Hepatocyte (in vitro differentiated cells): ENCODE measurements around the gene SLC25A17. TPM values are rescaled to one million over a fixed set of nuclear protein-coding genes. Genes with fewer than 3 reads are reported as not detected.

ENCODE experiments used
- DNase-seq: peaks from one replicate; pipeline ENCODE4 v3.0.0-alpha.2; 2016; ENCODE audit warnings: low spot score
- H2AFZ ChIP-seq: fragments of 200-600 bp; sonication (generic); 2 replicates; pipeline ENCODE4 v1.6.0; 2016; ENCODE audit warnings: antibody characterized with exemption, mild to moderate bottlenecking
- H3K27ac ChIP-seq: fragments of 200-600 bp; sonication (generic); 2 replicates; pipeline ENCODE4 v1.5.1; 2016; ENCODE audit warnings: mild to moderate bottlenecking
- H3K27me3 ChIP-seq: fragments of 200-600 bp; sonication (generic); 2 replicates; pipeline ENCODE4 v1.6.1; 2016
- H3K36me3 ChIP-seq: fragments of 200-600 bp; sonication (generic); replicated peaks from 2 replicates; pipeline ENCODE4 v1.5.1; 2016; ENCODE audit warnings: low read depth; ENCODE audit not compliant: insufficient read depth
- H3K4me1 ChIP-seq: fragments of 200-600 bp; sonication (generic); 2 replicates; pipeline ENCODE4 v1.5.1; 2016; ENCODE audit warnings: mild to moderate bottlenecking, moderate library complexity; ENCODE audit not compliant: insufficient read depth
- H3K4me2 ChIP-seq: fragments of 200-600 bp; sonication (generic); 2 replicates; pipeline ENCODE4 v1.6.0; 2016
- H3K4me3 ChIP-seq: fragments of 200-600 bp; sonication (generic); 2 replicates; pipeline ENCODE4 v1.5.1; 2016; ENCODE audit warnings: mild to moderate bottlenecking
- H3K79me2 ChIP-seq: fragments of 200-600 bp; sonication (generic); 2 replicates; pipeline ENCODE4 v1.6.0; 2017; ENCODE audit warnings: mild to moderate bottlenecking
- H3K9me2 ChIP-seq: fragments of 200-600 bp; sonication (generic); replicated peaks from 2 replicates; pipeline ENCODE4 v1.6.0; 2017; ENCODE audit warnings: mild to moderate bottlenecking; ENCODE audit not compliant: insufficient read depth
- H3K9me3 ChIP-seq: fragments of 200-600 bp; sonication (generic); 2 replicates; pipeline ENCODE4 v1.5.1; 2016; ENCODE audit warnings: low read depth, mild to moderate bottlenecking
- H4K20me1 ChIP-seq: fragments of 200-600 bp; sonication (generic); 2 replicates; pipeline ENCODE4 v1.6.0; 2016; ENCODE audit warnings: mild to moderate bottlenecking; ENCODE audit not compliant: insufficient read depth, poor library complexity, severe bottlenecking
- EZH2 ChIP-seq: fragments of 200-600 bp; sonication (generic); IDR thresholded peaks from 2 replicates; pipeline ENCODE4 v1.6.1; 2016; ENCODE audit warnings: antibody characterized with exemption, mild to moderate bottlenecking, borderline replicate concordance
- EZH2phosphoT487 ChIP-seq: fragments of 200-600 bp; sonication (generic); IDR thresholded peaks from one replicate; pipeline ENCODE4 v1.6.1; 2018; ENCODE audit warnings: antibody characterized with exemption, mild to moderate bottlenecking, low read depth, moderate library complexity; ENCODE audit not compliant: unreplicated experiment, severe bottlenecking
- WGBS: methylation state at CpG from one replicate; pipeline ENCODE4 v1.1.6; 2016; ENCODE audit warnings: low lambda C conversion rate; ENCODE audit errors: missing lambda C conversion rate; 5-methylcytosine and 5-hydroxymethylcytosine counted together
- polyA plus RNA-seq: library from polyadenylated mRNA; unstranded; fragments of >200 nt; fragmentation: Nextera tagmentation; extraction: Ambion mirVana; gene quantifications from 2 replicates; pipeline ENCODE4 v1.2.1, GENCODE V29; 2016
- total RNA-seq: library from RNA; depleted of rRNA; stranded (reverse); fragments of >200 nt; gene quantifications from 2 replicates; pipeline ENCODE4 v1.2.3, GENCODE V29; 2014
- TF ChIP-seq, protein P1 (sequence below): fragments of 200-600 bp; sonication (generic); IDR thresholded peaks from 2 replicates; pipeline ENCODE4 v1.5.1; 2016; ENCODE audit warnings: antibody characterized with exemption, mild to moderate bottlenecking; ENCODE audit not compliant: poor library complexity

SLC25A17 gene
- total and polyA plus RNA-seq, 2 experiments from 2014 or later: 20.5 to 24.8 TPM

DNA sequence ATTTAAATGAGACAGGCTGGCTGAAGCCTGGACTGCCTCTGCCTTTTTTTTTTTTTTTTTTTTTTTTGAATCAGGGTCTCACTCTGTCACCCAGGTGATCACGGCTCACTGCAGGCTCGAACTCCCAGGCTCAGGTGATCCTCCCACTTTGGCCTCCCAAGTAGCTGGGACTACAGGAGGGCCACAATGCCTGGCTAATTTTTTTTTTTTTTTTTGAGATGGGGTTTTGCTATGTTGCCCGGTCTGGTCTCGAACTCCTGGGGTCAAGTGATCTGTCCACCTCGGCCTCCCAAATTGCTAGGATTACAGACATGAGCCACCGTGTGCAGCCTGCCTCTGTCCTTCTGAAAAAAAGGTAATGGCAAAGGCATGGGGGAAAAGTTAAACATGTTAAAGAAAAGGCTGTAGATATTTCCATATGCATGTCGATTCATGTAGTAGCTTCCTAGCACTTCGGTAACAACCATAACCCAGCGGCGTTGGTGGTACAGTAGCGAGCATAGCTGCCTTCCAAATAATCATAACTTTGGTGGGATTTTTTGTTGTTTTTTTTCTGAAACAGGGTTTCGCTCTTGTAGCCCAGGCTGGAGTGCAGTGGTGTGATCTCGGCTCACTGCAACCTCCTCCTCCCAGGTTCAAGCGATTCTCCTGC is 91.1 kb downstream of the SLC25A17 start:
- 77% methylated on average over 14 of the region's 14 CpGs for WGBS
- DNase-seq: no peak
- H4K20me1 ChIP-seq: no peaks in the 10 kb centered on the region
- no peak overlapping the region for H3K4me3 ChIP-seq
- H3K79me2 ChIP-seq: no peaks in the 10 kb centered on the region
- no peak overlapping the region for H2AFZ ChIP-seq
- no peaks in the 10 kb centered on the region for H3K9me2 ChIP-seq
- H3K4me1 ChIP-seq: peaks cover 10% of the 10 kb centered on the region
- peak overlapping the region; percentile 86 for H3K27ac ChIP-seq
- no peaks in the 10 kb centered on the region for H3K27me3 ChIP-seq
- H3K4me2 ChIP-seq: peak overlapping the region; percentile 34
- TF ChIP-seq, protein P1, sequence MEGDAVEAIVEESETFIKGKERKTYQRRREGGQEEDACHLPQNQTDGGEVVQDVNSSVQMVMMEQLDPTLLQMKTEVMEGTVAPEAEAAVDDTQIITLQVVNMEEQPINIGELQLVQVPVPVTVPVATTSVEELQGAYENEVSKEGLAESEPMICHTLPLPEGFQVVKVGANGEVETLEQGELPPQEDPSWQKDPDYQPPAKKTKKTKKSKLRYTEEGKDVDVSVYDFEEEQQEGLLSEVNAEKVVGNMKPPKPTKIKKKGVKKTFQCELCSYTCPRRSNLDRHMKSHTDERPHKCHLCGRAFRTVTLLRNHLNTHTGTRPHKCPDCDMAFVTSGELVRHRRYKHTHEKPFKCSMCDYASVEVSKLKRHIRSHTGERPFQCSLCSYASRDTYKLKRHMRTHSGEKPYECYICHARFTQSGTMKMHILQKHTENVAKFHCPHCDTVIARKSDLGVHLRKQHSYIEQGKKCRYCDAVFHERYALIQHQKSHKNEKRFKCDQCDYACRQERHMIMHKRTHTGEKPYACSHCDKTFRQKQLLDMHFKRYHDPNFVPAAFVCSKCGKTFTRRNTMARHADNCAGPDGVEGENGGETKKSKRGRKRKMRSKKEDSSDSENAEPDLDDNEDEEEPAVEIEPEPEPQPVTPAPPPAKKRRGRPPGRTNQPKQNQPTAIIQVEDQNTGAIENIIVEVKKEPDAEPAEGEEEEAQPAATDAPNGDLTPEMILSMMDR: no peak
- TF ChIP-seq EZH2 (no peak), EZH2phosphoT487 (no peak)
- no peaks in the 10 kb centered on the region for H3K9me3 ChIP-seq
- H3K36me3 ChIP-seq: no peaks in the 10 kb centered on the region

DNA sequence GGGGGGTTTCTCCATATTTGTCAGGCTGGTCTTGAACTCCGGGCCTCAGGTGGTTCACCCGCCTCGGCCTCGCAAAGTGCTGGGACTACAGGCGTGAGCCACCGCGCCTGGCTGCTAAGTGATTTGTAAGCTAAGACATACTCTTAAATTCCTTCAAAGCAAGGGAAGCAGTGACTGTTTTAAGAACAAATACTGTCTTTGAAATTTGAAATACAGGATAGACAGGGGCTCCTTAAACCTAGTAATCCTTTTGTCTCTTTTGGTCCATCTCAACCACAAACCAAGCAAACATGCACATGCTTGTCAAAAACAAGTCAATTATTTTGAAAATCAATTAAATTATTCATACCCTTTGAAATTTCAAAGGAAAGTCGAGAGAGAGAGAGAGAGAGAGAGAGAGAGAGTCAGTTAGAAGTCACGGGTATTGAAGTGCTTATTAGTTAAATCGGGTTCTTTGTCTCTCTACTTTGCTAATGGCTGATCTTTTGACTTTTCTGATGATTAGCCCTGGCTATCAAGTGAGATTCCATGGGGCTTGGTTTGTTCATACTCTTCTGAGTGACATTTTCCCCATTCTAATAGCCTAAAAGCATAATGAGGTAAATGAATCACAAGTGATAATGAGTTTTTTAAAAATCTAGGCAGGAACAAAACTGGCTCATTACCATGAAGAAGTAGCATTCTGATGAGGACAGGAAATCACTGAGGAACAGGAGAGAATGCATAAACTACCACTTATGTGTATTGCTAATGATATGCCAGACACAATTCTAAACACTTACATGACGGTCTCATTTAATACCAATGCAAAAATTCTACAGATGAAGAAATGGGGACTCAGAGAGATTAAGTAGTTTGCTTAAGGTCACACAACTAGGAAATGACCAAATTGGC is 91.8 kb downstream of the SLC25A17 start:
- Histone ChIP-seq H3K27ac (peak overlapping the region; percentile 6), H3K4me1 (peaks cover 7% of the 10 kb centered on the region), H3K36me3 (no peaks in the 10 kb centered on the region), H3K9me2 (no peaks in the 10 kb centered on the region), H4K20me1 (no peaks in the 10 kb centered on the region), H3K79me2 (no peaks in the 10 kb centered on the region), H2AFZ (no peak overlapping the region), H3K9me3 (no peaks in the 10 kb centered on the region), H3K27me3 (no peaks in the 10 kb centered on the region), H3K4me3 (no peak overlapping the region), H3K4me2 (no peak overlapping the region)
- 78% methylated on average over 11 of the region's 11 CpGs for WGBS
- DNase-seq: no peak
- TF ChIP-seq, protein P1: no peak
- TF ChIP-seq EZH2phosphoT487: no peak
- no peak for TF ChIP-seq EZH2

DNA sequence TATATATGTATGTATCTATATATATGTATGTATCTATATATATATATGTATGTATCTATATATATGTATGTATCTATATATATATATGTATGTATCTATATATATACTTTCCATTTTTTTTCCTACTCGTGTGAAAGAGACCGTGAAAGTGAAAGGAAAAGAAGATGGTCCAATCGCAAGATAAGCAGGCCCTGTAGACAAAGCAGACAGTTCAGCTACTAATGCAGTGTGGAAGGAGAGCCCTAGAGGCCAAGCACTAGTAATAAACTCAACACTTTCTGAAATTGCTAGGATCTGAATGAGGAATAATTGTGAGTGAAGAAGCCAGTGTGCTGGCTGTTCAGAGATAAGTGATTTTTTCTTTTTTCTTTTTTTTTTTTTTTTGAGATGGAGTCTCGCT is 92.6 kb downstream of the SLC25A17 start:
- no peak overlapping the region for H3K4me2 ChIP-seq
- H3K79me2 ChIP-seq: no peaks in the 10 kb centered on the region
- no peak overlapping the region for H3K4me3 ChIP-seq
- H3K9me3 ChIP-seq: no peaks in the 10 kb centered on the region
- no peaks in the 10 kb centered on the region for H3K27me3 ChIP-seq
- H2AFZ ChIP-seq: no peak overlapping the region
- no peak for DNase-seq
- H3K36me3 ChIP-seq: no peaks in the 10 kb centered on the region
- no peak overlapping the region for H3K27ac ChIP-seq
- TF ChIP-seq EZH2phosphoT487 (no peak), EZH2 (no peak)
- TF ChIP-seq, protein P1: no peak
- H4K20me1 ChIP-seq: no peaks in the 10 kb centered on the region
- WGBS: 51% methylated on average over 3 of the region's 4 CpGs
- no peaks in the 10 kb centered on the region for H3K9me2 ChIP-seq
- peaks cover 5% of the 10 kb centered on the region for H3K4me1 ChIP-seq
